Nephron (organoid): Measurements from ENCODE around the gene MPP3.

Source experiments
- H3K27ac Mint-ChIP-seq, 3 experiments: 2 replicates each; pipeline ENCODE4 v1.8.0; 2020; ENCODE audit warnings: mixed read lengths in 3 of 3, mild to moderate bottlenecking in 2 of 3, moderate library complexity in 1 of 3
- H3K27me3 Mint-ChIP-seq: 2 replicates; pipeline ENCODE4 v1.8.0; 2021; ENCODE audit warnings: low read depth, mild to moderate bottlenecking, moderate library complexity, mixed read lengths
- H3K36me3 Mint-ChIP-seq: 2 replicates; pipeline ENCODE4 v1.8.0; 2020; ENCODE audit warnings: low read depth, mixed read lengths
- H3K4me1 Mint-ChIP-seq: 2 replicates; pipeline ENCODE4 v1.8.0; 2020; ENCODE audit warnings: mixed read lengths
- H3K4me3 Mint-ChIP-seq, 3 experiments: 2 replicates each; pipeline ENCODE4 v1.8.0; 2020; ENCODE audit warnings: mild to moderate bottlenecking in 3 of 3, mixed read lengths in 3 of 3, moderate library complexity in 2 of 3
- H3K9me3 Mint-ChIP-seq: 2 replicates; pipeline ENCODE4 v1.8.0; 2020; ENCODE audit warnings: mixed read lengths
- TF ChIP-seq, protein P1 (sequence below), 3 experiments: fragments of 200-600 bp; sonication (generic); IDR thresholded peaks; one replicate each; pipeline ENCODE4 v1.5.0; 2021; ENCODE audit warnings: antibody characterized with exemption in 3 of 3; ENCODE audit not compliant: unreplicated experiment in 3 of 3

MPP3 gene

DNA sequence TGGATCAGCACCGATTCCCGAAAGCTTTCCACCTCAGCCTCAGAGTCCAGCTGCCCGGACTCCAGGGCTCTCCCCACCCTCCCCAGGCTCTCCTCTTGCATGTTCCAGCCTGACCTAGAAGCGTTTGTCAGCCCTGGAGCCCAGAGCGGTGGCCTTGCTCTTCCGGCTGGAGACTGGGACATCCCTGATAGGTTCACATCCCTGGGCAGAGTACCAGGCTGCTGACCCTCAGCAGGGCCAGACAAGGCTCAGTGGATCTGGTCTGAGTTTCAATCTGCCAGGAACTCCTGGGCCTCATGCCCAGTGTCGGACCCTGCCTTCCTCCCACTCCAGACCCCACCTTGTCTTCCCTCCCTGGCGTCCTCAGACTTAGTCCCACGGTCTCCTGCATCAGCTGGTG is 29.0 kb upstream of the MPP3 start:
- Mint-ChIP-seq H3K36me3 (no peaks in the 10 kb centered on the region), H3K4me3 (no peak overlapping the region), H3K27me3 (peaks cover 16% of the 10 kb centered on the region), H3K27ac (no peak overlapping the region), H3K9me3 (no peaks in the 10 kb centered on the region), H3K4me1 (peaks cover 5% of the 10 kb centered on the region)
- TF ChIP-seq, protein P1, sequence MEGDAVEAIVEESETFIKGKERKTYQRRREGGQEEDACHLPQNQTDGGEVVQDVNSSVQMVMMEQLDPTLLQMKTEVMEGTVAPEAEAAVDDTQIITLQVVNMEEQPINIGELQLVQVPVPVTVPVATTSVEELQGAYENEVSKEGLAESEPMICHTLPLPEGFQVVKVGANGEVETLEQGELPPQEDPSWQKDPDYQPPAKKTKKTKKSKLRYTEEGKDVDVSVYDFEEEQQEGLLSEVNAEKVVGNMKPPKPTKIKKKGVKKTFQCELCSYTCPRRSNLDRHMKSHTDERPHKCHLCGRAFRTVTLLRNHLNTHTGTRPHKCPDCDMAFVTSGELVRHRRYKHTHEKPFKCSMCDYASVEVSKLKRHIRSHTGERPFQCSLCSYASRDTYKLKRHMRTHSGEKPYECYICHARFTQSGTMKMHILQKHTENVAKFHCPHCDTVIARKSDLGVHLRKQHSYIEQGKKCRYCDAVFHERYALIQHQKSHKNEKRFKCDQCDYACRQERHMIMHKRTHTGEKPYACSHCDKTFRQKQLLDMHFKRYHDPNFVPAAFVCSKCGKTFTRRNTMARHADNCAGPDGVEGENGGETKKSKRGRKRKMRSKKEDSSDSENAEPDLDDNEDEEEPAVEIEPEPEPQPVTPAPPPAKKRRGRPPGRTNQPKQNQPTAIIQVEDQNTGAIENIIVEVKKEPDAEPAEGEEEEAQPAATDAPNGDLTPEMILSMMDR (IDR thresholded peaks at IDR 0.05; ENCODE audit: unreplicated experiment in 3 of 3): no peak

DNA sequence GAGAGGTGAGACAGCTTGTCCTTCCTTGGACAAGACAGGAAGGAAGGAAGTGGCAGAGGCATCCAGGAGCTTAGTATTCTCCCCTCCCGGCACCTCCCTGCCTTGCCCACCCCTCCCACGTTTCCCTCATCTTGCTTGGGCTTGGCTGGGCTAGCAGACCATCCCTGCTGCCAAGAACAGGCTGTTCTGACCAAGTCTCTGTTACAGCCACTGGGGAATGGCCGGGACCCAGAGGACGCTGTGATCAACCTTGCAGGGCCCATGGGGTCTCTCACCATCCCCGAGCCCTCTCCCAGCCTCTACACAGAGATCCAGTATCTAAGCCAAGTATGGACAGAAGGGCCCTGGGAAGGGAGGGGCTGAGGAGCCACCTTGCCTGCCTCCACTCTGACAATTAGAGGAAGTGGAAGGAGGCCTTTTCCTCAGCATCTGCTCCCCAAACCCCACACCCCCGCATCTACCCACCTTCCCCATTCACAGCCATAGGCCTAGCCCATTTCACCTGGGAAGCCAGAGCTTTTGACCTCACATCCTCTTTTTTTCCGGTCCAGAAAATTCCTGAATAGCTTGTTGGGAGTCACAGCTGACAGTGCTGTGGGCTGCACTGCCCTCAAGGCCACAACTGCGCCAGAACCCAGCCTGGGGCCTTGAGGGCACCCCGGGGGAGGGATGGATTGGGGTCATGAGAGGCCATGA is 28.1 kb upstream of the MPP3 start:
- no peaks in the 10 kb centered on the region for H3K9me3 Mint-ChIP-seq
- TF ChIP-seq, protein P1 (IDR thresholded peaks at IDR 0.05; ENCODE audit: unreplicated experiment in 3 of 3): no peak
- no peaks in the 10 kb centered on the region for H3K36me3 Mint-ChIP-seq
- no peak overlapping the region for H3K4me3 Mint-ChIP-seq
- H3K27me3 Mint-ChIP-seq: peaks cover 16% of the 10 kb centered on the region
- peaks cover 5% of the 10 kb centered on the region for H3K4me1 Mint-ChIP-seq
- no peak overlapping the region for H3K27ac Mint-ChIP-seq

DNA sequence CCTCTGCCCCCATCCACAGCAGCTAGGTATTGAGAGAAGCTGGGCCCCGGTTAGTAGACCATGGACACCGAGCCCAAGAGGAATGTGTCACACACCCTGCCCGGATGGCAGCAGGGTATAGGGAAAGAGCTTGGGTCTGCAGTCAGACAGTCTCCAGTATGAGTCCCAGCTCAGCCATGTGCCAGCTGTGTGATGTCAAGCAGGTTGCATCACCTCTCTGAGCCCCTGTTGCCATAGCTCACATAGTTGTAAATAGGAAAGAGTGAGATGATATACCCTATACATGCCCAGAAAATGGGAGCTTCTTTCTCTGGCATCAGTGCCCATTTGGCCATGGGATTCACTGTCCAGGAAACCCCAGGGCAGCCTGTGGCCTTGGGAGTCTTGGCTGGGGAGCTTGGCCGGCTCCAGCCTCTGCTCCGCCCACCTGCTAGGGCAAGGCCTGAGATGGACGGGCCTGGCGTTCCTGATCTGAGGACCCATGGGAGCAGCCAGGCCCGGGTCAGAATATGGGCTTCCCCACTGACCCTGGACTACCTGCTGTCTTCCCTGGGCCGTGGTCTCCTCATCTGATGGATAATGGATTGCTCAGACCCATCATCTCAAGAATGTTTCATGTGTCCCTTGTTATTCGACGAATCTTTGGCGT is 27.3 kb upstream of the MPP3 start:
- TF ChIP-seq, protein P1 (IDR thresholded peaks at IDR 0.05; ENCODE audit: unreplicated experiment in 3 of 3): no peak
- Mint-ChIP-seq H3K36me3 (no peaks in the 10 kb centered on the region), H3K27me3 (peaks cover 16% of the 10 kb centered on the region), H3K9me3 (no peaks in the 10 kb centered on the region), H3K4me1 (peaks cover 5% of the 10 kb centered on the region), H3K4me3 (no peak overlapping the region), H3K27ac (no peak overlapping the region)

DNA sequence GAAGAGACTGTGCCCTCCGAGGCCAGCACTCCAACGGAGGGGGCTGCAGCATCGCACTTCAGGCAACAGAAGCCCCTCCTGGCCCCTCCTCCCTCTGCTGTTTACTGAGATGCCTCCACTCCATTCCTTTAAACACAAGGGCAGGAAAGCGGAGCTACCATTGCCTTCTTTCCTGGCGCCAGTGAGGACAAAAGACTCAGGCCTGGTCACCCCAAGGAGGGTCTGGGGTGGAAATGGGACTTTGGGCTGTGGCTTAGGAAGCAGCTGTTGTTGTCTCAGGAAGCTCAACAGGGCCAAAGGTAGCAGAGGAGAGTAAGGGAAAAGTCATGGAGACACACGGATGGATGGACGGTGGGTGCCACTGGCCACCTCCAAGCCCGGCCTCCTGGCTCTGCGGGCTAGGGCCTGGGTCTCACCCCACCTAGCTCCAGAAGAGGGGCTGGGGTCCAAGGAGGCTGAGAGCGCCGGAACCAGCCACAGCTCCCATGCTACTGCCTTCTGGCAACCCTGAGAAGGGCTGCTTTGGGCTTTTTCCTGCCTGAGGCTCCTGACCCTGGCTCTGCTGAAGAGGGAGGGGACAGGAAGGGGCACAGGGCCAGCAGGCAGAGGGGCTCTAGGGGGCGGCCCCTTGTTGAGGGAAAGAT is 25.1 kb upstream of the MPP3 start:
- Mint-ChIP-seq H3K36me3 (no peaks in the 10 kb centered on the region), H3K27ac (no peak overlapping the region), H3K4me3 (no peak overlapping the region), H3K4me1 (peaks cover 5% of the 10 kb centered on the region), H3K9me3 (no peaks in the 10 kb centered on the region), H3K27me3 (peaks cover 23% of the 10 kb centered on the region)
- TF ChIP-seq, protein P1 (IDR thresholded peaks at IDR 0.05; ENCODE audit: unreplicated experiment in 3 of 3): no peak

DNA sequence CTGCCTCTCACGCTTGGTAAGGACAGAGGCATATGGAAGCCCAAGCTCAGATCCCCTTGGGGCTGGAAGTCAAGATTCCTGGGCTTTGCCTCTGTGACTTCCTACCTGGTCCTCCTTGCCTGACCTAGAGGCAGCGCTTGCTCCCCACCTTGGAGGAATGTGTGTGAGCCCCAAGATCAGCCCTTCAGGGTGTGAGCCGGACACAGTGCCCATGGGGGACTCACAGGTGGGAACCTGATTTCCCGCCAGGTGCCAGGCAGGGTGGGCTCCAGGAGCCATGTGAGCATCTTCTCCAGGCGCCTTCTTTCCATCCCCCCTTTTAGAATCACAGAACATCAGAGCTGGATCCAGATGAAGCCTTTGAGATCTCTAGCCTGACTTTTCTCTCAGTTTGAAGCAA is 24.2 kb upstream of the MPP3 start:
- no peaks in the 10 kb centered on the region for H3K9me3 Mint-ChIP-seq
- peaks cover 5% of the 10 kb centered on the region for H3K4me1 Mint-ChIP-seq
- H3K36me3 Mint-ChIP-seq: no peaks in the 10 kb centered on the region
- no peak overlapping the region for H3K27ac Mint-ChIP-seq
- H3K4me3 Mint-ChIP-seq: no peak overlapping the region
- H3K27me3 Mint-ChIP-seq: peaks cover 23% of the 10 kb centered on the region
- TF ChIP-seq, protein P1 (IDR thresholded peaks at IDR 0.05; ENCODE audit: unreplicated experiment in 3 of 3): no peak
